ENCODE results near the gene PTCD2. TPM values are rescaled to one million over a fixed set of nuclear protein-coding genes. Genes with fewer than 3 reads are reported as not detected.

PTCD2 gene
- total and polyA plus RNA-seq, 9 of the 15 experiments (the other 6 are each of a cell fraction or from before 2014, with no cell fraction given), result 11.9 to 28.5 (median 18.6) TPM

- TF ChIP-seq ZNF592 (IDR thresholded peaks at IDR 0.05) (no peak), NFIX (CRISPR knock-in tag; IDR thresholded peaks at IDR 0.05; ENCODE audit: low read depth) (no peak), C11orf30 (IDR thresholded peaks at IDR 0.05; ENCODE audit: low read depth) (no peak), YY1 (IDR thresholded peaks at IDR 0.05; ENCODE audit: borderline replicate concordance in 1 of 3, control insufficient read depth in 1 of 3, extremely low read depth in 1 of 3, insufficient read depth in 3 of 3, insufficient read length in 1 of 3, insufficient replicate concordance in 2 of 3, low read depth in 1 of 3, low read length in 2 of 3) (no peak)
These were observed 49.5 kb downstream of the PTCD2 start (continued) for GRCh38 chr5:72369711-72370110.

GRCh38 chr5:72372331-72372730, 52.2 kb downstream of the PTCD2 start:
- intact Hi-C loops (cut with micrococcal nuclease), result no loop called here
- no peak overlapping the region for H3K4me3 ChIP-seq
- H2AFZ ChIP-seq (ENCODE audit: low read depth, low read length), result no peak overlapping the region
- ChIA-PET POLR2A (interaction anchor here (0.7 kb wide), 1 partner anchor 148 kb away, joined by 3 read pairs; no protein-coding TSS in a partner anchor), CTCF (ENCODE audit: low intra/inter-chr PET ratio) (no interaction called here)
- H3K36me3 ChIP-seq (ENCODE audit: control insufficient read depth, insufficient read depth, low read length), result no peaks in the 10 kb centered on the region
- no peaks in the 10 kb centered on the region for H4K20me1 ChIP-seq (replicated peaks; ENCODE audit: control insufficient read depth, insufficient read depth, low read length)
- H3K9ac ChIP-seq (ENCODE audit: insufficient read depth in 1 of 2, low read depth in 2 of 2, low read length in 2 of 2), result no peak overlapping the region
- no peaks in the 10 kb centered on the region for H3K9me3 ChIP-seq (replicated peaks; ENCODE audit: control insufficient read depth, insufficient read depth, low read depth, low read length)
- H3K79me2 ChIP-seq (ENCODE audit: control insufficient read depth, insufficient read depth, low read length), result no peaks in the 10 kb centered on the region
- H3K27ac ChIP-seq (ENCODE audit: extremely low read depth, low read depth, low read length), result no peak overlapping the region
- no peaks in the 10 kb centered on the region for H3K9me1 ChIP-seq (ENCODE audit: control insufficient read depth, insufficient read depth, low read length)
- H3K4me2 ChIP-seq (ENCODE audit: insufficient read depth, low read length), result no peak overlapping the region
- WGBS (ENCODE audit: insufficient coverage, low coverage, missing lambda C conversion rate), result 25% methylated on average over 1 of the region's 1 CpG
- no TSS peak for BruUV-seq (replicated peaks)
- ATAC-seq, result no peak
- no peaks in the 10 kb centered on the region for H3K4me1 ChIP-seq (replicated peaks in 1 of 2; ENCODE audit: control insufficient read depth in 2 of 2, insufficient read depth in 2 of 2, low read length in 2 of 2)
- no peak for FAIRE-seq
- in situ Hi-C loops (cut with MboI), result no loop called here
- H3K27me3 ChIP-seq (ENCODE audit: control insufficient read depth in 2 of 2, insufficient read depth in 2 of 2, low read length in 2 of 2), result peaks cover 0 to 3% of the 10 kb centered on the region in 2 experiments; a peak in 1 of 5 replicates
- DNase-seq (ENCODE audit: extremely low read depth in 1 of 4, low spot score in 3 of 4), result no peak
- TF ChIP-seq PHB2 (IDR thresholded peaks at IDR 0.05; ENCODE audit: low read depth) (no peak), SFPQ (IDR thresholded peaks at IDR 0.05; ENCODE audit: low read depth, low read length) (no peak), KDM1A (IDR thresholded peaks at IDR 0.05) (no peak), PYGO2 (tag; IDR thresholded peaks at IDR 0.05) (no peak), RBM22 (IDR thresholded peaks at IDR 0.05; ENCODE audit: low read depth, low read length, poor library complexity, severe bottlenecking) (no peak), SUPT5H (IDR thresholded peaks at IDR 0.05) (no peak), NCOA6 (IDR thresholded peaks at IDR 0.05) (no peak), EP300 (IDR thresholded peaks at IDR 0.05; ENCODE audit: low read length) (no peak), PHTF2 (CRISPR knock-in tag; IDR thresholded peaks at IDR 0.05) (no peak), PTBP1 (IDR thresholded peaks at IDR 0.05; ENCODE audit: low read depth, low read length) (no peak), ZNF57 (CRISPR knock-in tag; IDR thresholded peaks at IDR 0.05) (no peak), MLX (CRISPR knock-in tag; conservative IDR thresholded peaks at IDR 0.05) (no peak)
